Lower leg skin (tissue), 3 donors: ENCODE measurements around the gene DBX1.

Source experiments
- POLR2A ChIP-seq, 2 donors: fragments of 450-650 bp; IDR thresholded peaks; one replicate each; pipeline ENCODE4 v1.6.1; 2016 to 2017; ENCODE audit warnings: antibody characterized with exemption in 2 of 2, mild to moderate bottlenecking in 1 of 2, moderate library complexity in 1 of 2
- TF ChIP-seq, protein P1 (sequence below), 3 donors: fragments of 450-650 bp; IDR thresholded peaks; one replicate each; pipeline ENCODE4 v1.5.1; 2016; ENCODE audit warnings: antibody characterized with exemption in 3 of 3, mild to moderate bottlenecking in 3 of 3, moderate library complexity in 2 of 3

DNA sequence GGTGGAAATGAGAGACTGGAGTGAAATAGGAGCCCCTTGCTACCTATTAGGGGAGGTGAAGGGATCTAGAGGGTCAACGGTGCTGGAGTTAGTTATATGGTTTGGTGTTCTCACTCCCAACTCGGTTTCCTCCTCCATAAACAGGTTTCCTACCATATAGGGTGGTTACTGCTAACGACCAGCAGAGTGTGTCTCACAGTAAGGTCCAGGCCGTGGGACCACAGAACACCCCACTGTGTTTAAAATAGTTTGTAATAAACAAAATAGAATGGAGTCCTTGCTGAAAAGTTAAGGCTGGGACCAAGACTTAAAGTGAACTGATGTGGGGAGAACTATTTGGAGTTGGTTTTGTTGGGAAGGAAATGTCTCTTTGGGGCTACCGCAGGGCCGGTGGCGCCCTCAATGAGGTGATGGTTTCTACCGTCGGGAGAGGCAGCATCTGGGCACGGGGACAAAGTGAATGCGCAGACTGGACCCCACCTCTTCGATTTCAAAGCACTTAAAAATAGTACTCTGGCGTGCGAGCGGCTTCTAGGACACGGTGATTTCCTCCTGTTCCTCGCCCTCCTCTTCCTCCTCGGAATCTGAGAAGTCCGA lies 4.5 kb downstream of the DBX1 start:
- TF ChIP-seq, protein P1, sequence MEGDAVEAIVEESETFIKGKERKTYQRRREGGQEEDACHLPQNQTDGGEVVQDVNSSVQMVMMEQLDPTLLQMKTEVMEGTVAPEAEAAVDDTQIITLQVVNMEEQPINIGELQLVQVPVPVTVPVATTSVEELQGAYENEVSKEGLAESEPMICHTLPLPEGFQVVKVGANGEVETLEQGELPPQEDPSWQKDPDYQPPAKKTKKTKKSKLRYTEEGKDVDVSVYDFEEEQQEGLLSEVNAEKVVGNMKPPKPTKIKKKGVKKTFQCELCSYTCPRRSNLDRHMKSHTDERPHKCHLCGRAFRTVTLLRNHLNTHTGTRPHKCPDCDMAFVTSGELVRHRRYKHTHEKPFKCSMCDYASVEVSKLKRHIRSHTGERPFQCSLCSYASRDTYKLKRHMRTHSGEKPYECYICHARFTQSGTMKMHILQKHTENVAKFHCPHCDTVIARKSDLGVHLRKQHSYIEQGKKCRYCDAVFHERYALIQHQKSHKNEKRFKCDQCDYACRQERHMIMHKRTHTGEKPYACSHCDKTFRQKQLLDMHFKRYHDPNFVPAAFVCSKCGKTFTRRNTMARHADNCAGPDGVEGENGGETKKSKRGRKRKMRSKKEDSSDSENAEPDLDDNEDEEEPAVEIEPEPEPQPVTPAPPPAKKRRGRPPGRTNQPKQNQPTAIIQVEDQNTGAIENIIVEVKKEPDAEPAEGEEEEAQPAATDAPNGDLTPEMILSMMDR (IDR thresholded peaks at IDR 0.05), result no peak
- no peak for TF ChIP-seq POLR2A (IDR thresholded peaks at IDR 0.05)
